Midbrain (tissue), 1 donor: ENCODE data around the gene GRID1.

Experiments
- DNase-seq: peaks from one replicate; lab custom pipeline; 2025; lab: John Stamatoyannopoulos, UW

The GRID1 gene

DNA sequence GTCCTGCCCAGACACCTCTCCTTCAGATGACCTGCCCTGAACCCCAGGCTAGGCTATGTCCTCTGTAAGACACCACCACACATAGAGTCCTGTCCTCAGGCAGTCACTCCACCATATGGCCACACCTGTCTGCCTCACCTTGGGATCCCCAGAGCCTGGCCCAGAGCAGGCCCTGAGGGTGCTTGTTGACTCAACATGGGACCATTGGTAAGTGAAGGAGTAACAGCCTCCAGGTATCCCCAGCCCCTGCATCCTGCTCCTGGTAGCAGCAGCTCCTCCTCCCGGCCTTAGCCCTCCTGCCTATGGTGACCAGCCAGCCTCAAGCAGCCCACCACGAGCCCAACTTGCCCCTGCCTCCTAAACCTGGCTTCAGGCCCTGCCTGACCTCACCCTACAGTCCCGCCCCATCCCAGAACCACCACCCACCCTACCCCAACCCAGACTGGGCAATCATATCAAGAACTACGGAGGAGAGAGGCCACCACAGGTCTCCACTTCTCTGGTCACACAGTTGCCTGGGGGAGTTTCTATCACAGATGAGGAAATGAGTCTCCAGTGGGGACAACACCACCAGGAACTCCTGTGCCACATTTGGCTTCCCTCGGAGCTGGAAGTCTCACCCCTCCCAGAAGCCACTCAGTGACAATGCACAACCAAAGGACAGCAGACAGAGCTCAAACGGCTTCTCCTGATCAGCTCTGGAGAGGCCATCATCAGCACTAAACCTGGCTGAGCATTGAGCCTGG is 136.6 kb downstream of the GRID1 start:
- DNase-seq, result no peak

DNA sequence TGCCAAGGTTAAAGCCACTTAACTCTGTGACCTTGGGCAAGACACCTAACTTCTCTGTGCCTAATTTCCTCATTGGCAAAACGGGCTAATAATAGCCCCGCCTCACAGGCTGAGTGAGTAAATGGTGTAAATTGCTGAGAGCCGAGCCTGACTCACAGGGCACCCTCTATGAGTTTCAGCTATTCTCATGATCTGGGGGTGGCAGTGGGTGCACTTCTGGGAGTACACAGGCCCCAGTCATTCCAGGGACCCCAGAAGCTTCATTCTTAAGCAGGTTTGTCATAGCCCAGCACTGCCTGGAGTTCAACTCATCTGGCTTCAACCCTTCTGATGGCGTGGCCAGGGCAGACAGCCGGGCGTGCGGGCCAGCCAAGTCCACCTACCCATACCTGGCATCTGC is 137.2 kb downstream of the GRID1 start:
- DNase-seq, result no peak

DNA sequence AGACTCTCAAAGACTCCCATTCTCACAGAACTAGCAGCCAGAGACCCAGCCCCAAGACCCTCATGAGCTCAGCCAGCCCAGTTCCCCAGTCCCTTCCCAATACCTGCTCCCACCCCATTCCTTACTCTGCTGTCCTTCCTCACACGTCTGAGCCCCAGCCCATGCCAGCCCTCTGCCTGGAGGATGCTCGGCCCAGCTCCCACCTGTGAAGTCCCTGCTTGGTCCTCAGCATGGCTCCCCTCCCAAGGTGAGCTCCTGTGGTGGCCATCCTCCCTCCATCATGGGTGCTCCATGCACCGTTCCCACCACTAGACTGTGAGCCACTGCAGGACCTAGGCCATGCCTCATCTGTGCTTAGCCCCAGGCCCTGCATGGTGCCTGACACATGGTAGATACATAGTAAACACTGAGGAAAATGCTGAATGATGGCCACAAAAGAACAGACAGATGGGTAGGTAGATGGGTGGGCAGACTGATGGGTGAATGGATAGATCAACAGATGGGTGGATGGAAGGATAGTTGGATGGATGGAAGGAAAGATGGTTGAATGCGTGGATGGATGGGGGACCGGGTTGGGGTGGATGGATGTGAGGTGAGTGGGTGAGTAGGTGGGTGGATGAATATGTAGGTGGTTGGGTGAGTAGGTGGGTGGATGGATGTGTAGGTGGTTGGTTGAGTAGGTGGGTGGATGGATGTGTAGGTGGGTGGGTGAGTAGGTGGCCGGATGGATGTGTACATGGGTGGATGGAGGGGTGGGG is 138.9 kb downstream of the GRID1 start:
- DNase-seq, result no peak

DNA sequence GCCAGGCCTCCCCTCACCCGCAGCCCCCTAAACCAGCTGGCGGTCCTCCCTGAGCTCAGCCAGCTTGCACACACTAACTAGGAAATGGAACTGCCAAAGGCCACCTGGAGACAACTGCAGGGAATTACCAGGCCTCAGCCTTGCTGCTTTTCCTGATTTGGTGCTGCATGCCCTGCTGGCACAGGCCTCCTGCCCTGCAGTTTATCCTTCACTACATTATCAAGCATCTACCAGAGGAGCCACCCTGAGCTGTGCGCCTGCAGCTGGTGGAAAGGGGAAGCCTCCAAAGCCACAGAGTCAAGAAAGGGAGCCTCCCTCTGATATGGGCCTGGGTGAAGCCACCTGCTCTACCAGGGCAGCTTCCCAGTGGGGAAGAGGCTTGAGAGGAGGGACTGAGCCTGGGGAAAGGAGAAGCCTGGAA is 139.8 kb downstream of the GRID1 start:
- DNase-seq, result no peak

DNA sequence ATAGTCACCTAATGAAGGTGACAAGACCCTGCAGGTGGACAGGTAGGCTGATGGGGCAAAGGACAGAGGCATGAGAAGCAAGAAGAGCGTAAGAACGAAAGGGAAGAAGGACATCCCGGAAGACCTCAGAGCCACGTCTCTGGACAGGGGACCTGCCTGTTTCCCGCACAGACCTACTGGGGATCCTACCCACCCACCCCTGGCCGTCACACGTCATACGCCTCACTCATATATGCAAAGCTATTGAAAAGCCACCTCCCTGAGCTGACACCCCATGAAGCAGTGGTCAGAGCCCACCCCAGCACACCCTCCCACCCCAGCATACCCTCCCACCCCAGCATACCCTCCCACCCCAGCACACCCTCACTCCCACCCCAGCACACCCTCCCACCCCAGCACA is 140.6 kb downstream of the GRID1 start:
- DNase-seq, result no peak

- no peak for DNase-seq
These were observed 141.4 kb downstream of the GRID1 start for GRCh38 chr10:86225103-86225782.

GRCh38 chr10:86224354-86225102 is 142.1 kb downstream of the GRID1 start:
- DNase-seq, result no peak

- DNase-seq, result no peak
These were observed 143.3 kb downstream of the GRID1 start for GRCh38 chr10:86223256-86223655.

GRCh38 chr10:86222687-86223086 is 143.9 kb downstream of the GRID1 start:
- DNase-seq, result no peak

DNA sequence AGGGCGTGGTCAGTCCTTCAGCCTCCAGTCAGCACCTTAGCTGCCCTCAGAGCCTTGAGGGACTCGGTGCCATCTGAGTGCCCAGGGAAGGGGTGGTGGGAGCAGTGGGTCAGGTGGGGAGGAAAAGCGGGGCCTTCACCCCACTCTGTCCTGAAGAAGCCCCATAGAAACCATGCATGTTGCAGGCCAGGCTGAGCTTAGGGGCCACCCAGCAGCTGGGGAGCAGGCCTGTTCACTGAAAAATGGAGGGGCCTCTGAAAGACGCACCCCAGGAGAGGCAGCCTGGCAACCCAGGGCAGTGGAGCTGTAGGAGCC is 144.3 kb downstream of the GRID1 start:
- no peak for DNase-seq

DNA sequence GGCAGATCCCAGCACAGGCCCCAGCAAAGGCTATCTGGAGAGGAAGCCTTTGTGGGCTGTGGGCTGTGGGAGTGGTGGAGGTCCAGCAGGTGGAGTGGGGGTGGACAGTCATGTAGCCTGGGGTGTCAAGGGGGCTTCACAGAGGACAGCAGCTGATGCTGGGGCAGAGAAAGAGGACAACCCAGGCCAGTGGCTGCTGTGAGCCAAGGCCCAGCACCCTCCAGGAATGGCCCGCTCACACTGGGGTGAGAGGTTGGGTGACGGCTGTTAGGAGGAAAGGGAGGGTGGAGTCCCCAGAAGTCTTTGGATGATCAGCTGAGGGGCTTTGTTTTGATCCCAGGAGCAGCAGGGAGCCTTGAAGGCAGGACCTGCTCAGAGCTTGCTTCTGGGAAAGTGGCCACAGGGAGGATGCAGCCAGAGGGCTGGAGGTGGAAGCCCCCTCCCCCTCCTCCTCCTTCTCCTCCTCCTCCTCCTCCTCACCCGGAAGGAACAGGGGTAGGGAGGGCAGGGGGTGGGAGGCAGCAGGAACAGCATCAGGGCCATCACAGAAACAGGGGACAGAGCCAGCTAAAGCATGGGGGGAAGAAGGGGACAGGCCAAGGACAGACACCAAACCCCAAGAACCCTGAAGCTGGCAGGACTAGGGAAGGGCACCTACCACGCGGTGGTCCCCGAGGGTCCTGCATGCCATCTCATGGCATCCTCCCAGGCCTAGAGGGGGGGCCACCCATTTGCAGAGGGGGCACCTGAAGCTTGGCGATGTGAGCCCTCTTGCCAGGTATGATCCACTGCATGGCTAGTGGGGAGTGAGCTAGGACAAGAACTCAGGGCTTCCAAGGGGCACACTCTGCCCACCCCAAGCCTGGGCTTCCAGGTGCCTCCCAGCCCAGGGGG is 144.9 kb downstream of the GRID1 start:
- DNase-seq, result no peak

GRCh38 chr10:86220626-86221025 is 146.0 kb downstream of the GRID1 start:
- no peak for DNase-seq

GRCh38 chr10:86219271-86219670 is 147.3 kb downstream of the GRID1 start:
- no peak for DNase-seq

GRCh38 chr10:86218842-86219241 is 147.8 kb downstream of the GRID1 start:
- DNase-seq, result no peak

DNA sequence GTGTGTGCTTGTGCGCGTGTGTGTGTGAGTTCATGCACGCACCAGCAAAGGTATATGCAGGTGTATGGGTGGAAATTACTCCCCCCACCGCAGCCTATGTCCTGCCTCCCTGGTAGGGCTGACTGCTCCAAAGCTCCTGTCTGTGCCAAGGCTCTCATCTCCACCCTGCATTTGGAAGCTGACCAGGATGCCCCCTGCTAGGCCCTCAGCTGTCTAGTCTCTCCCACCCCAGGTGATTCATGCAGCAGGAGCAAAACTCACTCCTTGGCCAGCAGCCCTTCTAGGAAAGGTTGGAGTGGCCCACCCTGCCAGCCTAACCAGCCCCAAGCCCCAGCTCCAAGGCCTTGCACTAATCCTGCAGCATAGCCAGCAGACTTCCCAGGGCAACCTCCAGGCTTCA is 148.4 kb downstream of the GRID1 start:
- DNase-seq, result no peak

- peak; percentile 43 for DNase-seq
These were observed 149.1 kb downstream of the GRID1 start for GRCh38 chr10:86217371-86218080.

DNA sequence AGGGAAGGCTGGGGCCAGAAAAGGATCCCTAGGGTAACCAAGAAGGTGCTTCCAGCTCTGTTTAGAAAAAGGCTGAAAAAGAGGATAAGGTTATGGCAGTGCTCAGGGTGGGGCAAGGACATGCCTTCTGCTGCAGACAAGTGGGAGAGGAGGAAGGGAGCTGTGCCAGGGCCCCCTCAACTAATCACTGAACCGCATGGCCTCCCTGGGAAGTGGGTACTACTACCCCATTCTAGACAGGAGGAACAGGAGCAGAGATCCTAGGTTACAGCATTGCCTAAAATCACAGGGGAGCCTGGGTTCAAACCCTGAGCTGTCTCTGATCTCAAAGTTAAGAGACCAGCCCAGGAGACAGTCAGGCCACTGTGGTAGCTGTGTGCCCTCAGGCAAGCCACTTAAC is 149.7 kb downstream of the GRID1 start:
- no peak for DNase-seq

DNA sequence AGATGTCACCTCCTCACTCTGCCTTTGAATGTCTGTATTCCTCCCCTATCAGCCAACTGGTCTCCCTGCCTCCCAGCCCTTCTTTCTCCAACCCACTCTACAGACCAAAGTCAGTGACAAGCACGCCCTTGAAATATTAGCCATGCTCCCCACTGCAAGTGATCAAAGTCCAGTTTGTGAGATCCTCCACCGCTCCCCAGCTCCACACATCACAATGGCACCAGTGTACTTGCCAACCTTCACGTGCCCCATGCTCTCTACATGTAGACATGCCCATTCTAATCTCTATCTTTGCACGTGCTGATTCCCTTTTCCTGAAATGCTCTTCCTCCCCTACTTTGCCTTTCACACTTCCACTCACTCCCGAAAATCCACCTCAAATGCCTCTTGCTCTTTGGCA is 150.9 kb downstream of the GRID1 start:
- DNase-seq, result no peak

DNA sequence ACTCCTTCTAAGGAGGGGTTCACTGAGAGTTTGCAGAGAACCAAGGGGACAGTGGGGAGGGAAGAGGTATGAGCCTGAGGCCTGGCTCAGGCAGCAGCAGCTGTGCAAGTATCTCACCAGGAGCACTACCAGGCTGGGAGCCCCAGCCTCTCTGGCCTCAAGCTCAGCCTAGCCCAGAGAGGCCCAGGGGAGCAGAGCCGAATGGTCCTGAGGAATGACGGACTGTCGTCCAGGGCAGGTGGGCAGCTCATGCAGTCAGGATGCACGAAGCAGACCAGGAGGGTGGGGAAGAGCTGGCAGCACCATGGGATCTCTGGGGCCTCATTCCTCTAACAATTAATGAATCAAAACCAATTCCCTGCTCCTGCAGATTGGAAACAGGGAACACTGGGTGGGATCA is 151.5 kb downstream of the GRID1 start:
- no peak for DNase-seq

DNA sequence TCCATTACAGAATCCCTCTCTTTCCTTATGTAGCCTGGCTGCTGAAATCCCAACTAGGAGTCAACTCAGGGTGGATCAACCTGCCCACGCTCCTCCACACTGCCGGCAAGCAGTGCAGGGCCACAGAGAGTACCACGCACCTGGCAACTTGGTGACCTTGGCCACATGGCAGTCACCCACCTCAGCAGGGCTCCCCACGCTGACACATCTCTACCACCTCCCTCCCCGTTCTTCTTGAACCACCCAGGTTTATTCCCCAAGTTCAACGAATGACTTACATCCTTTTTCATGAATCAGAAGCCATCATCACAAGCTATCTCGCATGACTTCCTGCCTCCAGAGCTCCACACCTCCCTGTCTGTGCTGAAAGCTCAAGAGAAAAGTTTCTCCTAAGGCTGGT is 153.4 kb downstream of the GRID1 start:
- no peak for DNase-seq

DNA sequence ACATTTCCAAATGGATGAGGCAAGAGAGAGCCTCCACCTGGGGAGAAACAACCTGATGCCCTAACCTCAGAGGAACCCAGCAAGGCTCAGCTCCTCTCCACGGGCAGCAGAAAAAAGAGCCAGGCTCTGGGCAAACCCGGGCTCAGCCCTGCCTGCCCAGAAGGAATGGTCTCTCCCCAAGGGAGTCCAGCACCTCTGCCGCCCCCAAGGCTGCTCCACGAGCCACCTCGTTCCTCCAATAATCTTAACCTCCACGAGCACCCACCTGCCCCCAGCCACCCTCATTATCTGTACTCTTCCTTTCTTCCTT is 154.2 kb downstream of the GRID1 start:
- DNase-seq, result no peak
